Glutamatergic neuron (in vitro differentiated cells): ENCODE measurements around the gene CAMK1D. TPM values are rescaled to one million over a fixed set of nuclear protein-coding genes. Genes with fewer than 3 reads are reported as not detected.

Experiments
- DNase-seq: peaks from one replicate; pipeline ENCODE4 v3.0.0; 2022
- H3K27ac Mint-ChIP-seq: one replicate; pipeline ENCODE4 v1.8.0; 2020; ENCODE audit warnings: mild to moderate bottlenecking, mixed read lengths, inconsistent platforms; ENCODE audit not compliant: unreplicated experiment
- H3K27me3 Mint-ChIP-seq: one replicate; pipeline ENCODE4 v1.8.0; 2020; ENCODE audit warnings: mild to moderate bottlenecking, moderate library complexity, mixed read lengths, inconsistent platforms; ENCODE audit not compliant: unreplicated experiment
- H3K36me3 Mint-ChIP-seq: one replicate; pipeline ENCODE4 v1.8.0; 2020; ENCODE audit warnings: mild to moderate bottlenecking, mixed read lengths, inconsistent platforms; ENCODE audit not compliant: unreplicated experiment
- H3K4me1 Mint-ChIP-seq: one replicate; pipeline ENCODE4 v1.8.0; 2020; ENCODE audit warnings: mild to moderate bottlenecking, low read depth, mixed read lengths, inconsistent platforms; ENCODE audit not compliant: unreplicated experiment
- H3K4me3 Mint-ChIP-seq: one replicate; pipeline ENCODE4 v1.8.0; 2020; ENCODE audit warnings: mild to moderate bottlenecking, mixed read lengths, inconsistent platforms; ENCODE audit not compliant: unreplicated experiment
- H3K9me3 Mint-ChIP-seq: one replicate; pipeline ENCODE4 v1.8.0; 2020; ENCODE audit warnings: mild to moderate bottlenecking, moderate library complexity, mixed read lengths, inconsistent platforms; ENCODE audit not compliant: unreplicated experiment
- total RNA-seq: library from RNA; stranded (reverse); fragmentation: NEBNext Ultra II Directional; extraction: Animal tissue kit (Norgen Biotek cat#: 25700); gene quantifications from one replicate; pipeline ENCODE4 v1.2.1, GENCODE V29; 2021; ENCODE audit not compliant: unreplicated experiment
- TF ChIP-seq, protein P1 (sequence below): fragments of 200-600 bp; sonication (generic); IDR thresholded peaks from one replicate; pipeline ENCODE4 v1.5.0; 2021; ENCODE audit not compliant: partially characterized antibody, unreplicated experiment

Gene CAMK1D
- total RNA-seq, 1 donor from 2014 or later: 29.8 TPM

- Mint-ChIP-seq H3K9me3 (peaks cover 1% of the 10 kb centered on the region), H3K4me1 (peaks cover 10% of the 10 kb centered on the region)
Measured at GRCh38 chr10:12393831-12394230, 44.5 kb downstream of the CAMK1D start.

GRCh38 chr10:12394241-12395033 is 45.1 kb downstream of the CAMK1D start:
- TF ChIP-seq, protein P1, sequence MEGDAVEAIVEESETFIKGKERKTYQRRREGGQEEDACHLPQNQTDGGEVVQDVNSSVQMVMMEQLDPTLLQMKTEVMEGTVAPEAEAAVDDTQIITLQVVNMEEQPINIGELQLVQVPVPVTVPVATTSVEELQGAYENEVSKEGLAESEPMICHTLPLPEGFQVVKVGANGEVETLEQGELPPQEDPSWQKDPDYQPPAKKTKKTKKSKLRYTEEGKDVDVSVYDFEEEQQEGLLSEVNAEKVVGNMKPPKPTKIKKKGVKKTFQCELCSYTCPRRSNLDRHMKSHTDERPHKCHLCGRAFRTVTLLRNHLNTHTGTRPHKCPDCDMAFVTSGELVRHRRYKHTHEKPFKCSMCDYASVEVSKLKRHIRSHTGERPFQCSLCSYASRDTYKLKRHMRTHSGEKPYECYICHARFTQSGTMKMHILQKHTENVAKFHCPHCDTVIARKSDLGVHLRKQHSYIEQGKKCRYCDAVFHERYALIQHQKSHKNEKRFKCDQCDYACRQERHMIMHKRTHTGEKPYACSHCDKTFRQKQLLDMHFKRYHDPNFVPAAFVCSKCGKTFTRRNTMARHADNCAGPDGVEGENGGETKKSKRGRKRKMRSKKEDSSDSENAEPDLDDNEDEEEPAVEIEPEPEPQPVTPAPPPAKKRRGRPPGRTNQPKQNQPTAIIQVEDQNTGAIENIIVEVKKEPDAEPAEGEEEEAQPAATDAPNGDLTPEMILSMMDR: no peak
- peaks cover 8% of the 10 kb centered on the region for H3K4me1 Mint-ChIP-seq
- H3K27ac Mint-ChIP-seq: no peak overlapping the region
- H3K27me3 Mint-ChIP-seq: peaks cover 2% of the 10 kb centered on the region
- H3K36me3 Mint-ChIP-seq: no peaks in the 10 kb centered on the region
- H3K9me3 Mint-ChIP-seq: peaks cover 1% of the 10 kb centered on the region
- H3K4me3 Mint-ChIP-seq: no peak overlapping the region
- DNase-seq: no peak

More at GRCh38 chr10:12393831-12394230, 44.5 kb downstream of the CAMK1D start:
- peaks cover 2% of the 10 kb centered on the region for H3K27me3 Mint-ChIP-seq
- no peak overlapping the region for H3K27ac Mint-ChIP-seq
- no peaks in the 10 kb centered on the region for H3K36me3 Mint-ChIP-seq
- no peak overlapping the region for H3K4me3 Mint-ChIP-seq
- no peak for DNase-seq
- TF ChIP-seq, protein P1: no peak

DNA sequence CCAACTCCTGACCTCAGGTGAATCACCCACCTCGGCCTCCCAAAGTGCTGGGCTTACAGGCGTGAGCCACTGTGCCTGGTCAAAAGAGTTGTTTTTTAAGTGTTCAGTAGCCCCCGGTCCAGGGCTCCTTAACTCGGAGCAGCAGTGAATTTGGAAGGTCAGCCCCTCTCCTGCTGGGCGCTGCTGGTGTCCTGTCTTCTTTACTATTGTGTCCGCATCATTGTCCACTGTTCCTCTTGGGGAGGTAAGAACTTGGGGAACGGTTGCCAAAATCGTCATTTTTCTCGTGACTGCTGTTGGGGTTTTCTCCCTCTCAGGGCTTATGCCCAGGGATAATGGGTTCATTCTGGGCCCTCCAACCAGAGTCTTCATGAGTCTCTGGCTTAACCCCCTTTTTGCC is 46.7 kb downstream of the CAMK1D start:
- TF ChIP-seq, protein P1: no peak
- Mint-ChIP-seq H3K4me1 (peaks cover 8% of the 10 kb centered on the region), H3K27me3 (peaks cover 2% of the 10 kb centered on the region), H3K36me3 (no peaks in the 10 kb centered on the region), H3K4me3 (no peak overlapping the region), H3K27ac (no peak overlapping the region), H3K9me3 (peaks cover 1% of the 10 kb centered on the region)
- no peak for DNase-seq

GRCh38 chr10:12396567-12396966 is 47.2 kb downstream of the CAMK1D start:
- TF ChIP-seq, protein P1: no peak
- Mint-ChIP-seq H3K36me3 (no peaks in the 10 kb centered on the region), H3K27ac (no peak overlapping the region), H3K27me3 (peaks cover 2% of the 10 kb centered on the region), H3K4me1 (peaks cover 8% of the 10 kb centered on the region), H3K9me3 (peaks cover 1% of the 10 kb centered on the region), H3K4me3 (no peak overlapping the region)
- no peak for DNase-seq

GRCh38 chr10:12397147-12397896 is 48.0 kb downstream of the CAMK1D start:
- TF ChIP-seq, protein P1: no peak
- no peak for DNase-seq
- Mint-ChIP-seq H3K4me1 (peaks cover 8% of the 10 kb centered on the region), H3K9me3 (peaks cover 1% of the 10 kb centered on the region), H3K36me3 (no peaks in the 10 kb centered on the region), H3K27ac (no peak overlapping the region), H3K27me3 (peaks cover 2% of the 10 kb centered on the region), H3K4me3 (no peak overlapping the region)
